HepG2 (cell line): ENCODE measurements around the gene ZNF607. TPM values are rescaled to one million over a fixed set of nuclear protein-coding genes. Genes with fewer than 3 reads are reported as not detected.

Experiments
- CCAR2 ChIP-seq: fragments of 200-400 bp; formaldehyde crosslinking; optimal IDR thresholded peaks from 2 replicates; pipeline ENCODE3; 2018; ENCODE audit warnings: low read depth, mild to moderate bottlenecking, low read length, moderate library complexity
- CCDC6 ChIP-seq: sonication (generic); formaldehyde crosslinking; IDR thresholded peaks from 2 replicates; pipeline ENCODE4 v1.8.1; 2022; ENCODE audit warnings: mild to moderate bottlenecking, missing genetic modification reagents, moderate library complexity
- CEBPG ChIP-seq: IDR thresholded peaks from 2 replicates; pipeline ENCODE4 v1.6.1; 2016
- FLYWCH1 ChIP-seq: sonication (generic); formaldehyde crosslinking; IDR thresholded peaks from 2 replicates; pipeline ENCODE4 v1.8.1; 2023; ENCODE audit warnings: mild to moderate bottlenecking, missing genetic modification reagents
- HNRNPLL ChIP-seq: fragments of 200-400 bp; formaldehyde crosslinking; IDR thresholded peaks from 2 replicates; pipeline ENCODE4 v1.6.1; 2017; ENCODE audit warnings: mild to moderate bottlenecking, low read depth, low read length; ENCODE audit not compliant: poor library complexity, severe bottlenecking
- JUNB ChIP-seq: sonication (generic); formaldehyde crosslinking; IDR thresholded peaks from 2 replicates; pipeline ENCODE4 v1.8.0; 2022; ENCODE audit warnings: missing genetic modification reagents, mild to moderate bottlenecking, borderline replicate concordance
- KAT2B ChIP-seq: fragments of 150-350 bp; IDR thresholded peaks from 2 replicates; pipeline ENCODE4 v1.6.1; 2014; ENCODE audit warnings: low read depth, low read length, borderline replicate concordance
- KDM2A ChIP-seq: sonication (generic); formaldehyde crosslinking; IDR thresholded peaks from 2 replicates; pipeline ENCODE4 v1.4.0; 2020; ENCODE audit warnings: low read depth, missing genetic modification reagents, borderline replicate concordance
- PATZ1 ChIP-seq: sonication (generic); formaldehyde crosslinking; IDR thresholded peaks from 2 replicates; pipeline ENCODE4 v1.4.0; 2020; ENCODE audit warnings: missing genetic modification reagents
- REPIN1 ChIP-seq: sonication (generic); formaldehyde crosslinking; IDR thresholded peaks from 2 replicates; pipeline ENCODE4 v1.8.0; 2022; ENCODE audit warnings: missing genetic modification reagents, low read depth, mild to moderate bottlenecking, borderline replicate concordance
- SMARCC2 ChIP-seq: fragments of 450-650 bp; IDR thresholded peaks from 2 replicates; pipeline ENCODE4 v1.6.1; 2017; ENCODE audit warnings: antibody characterized with exemption, mild to moderate bottlenecking
- TBX3 ChIP-seq: fragments of 450-650 bp; IDR thresholded peaks from 2 replicates; pipeline ENCODE4 v1.6.1; 2017; ENCODE audit warnings: antibody characterized with exemption, mild to moderate bottlenecking, inconsistent platforms, borderline replicate concordance
- TEAD2 ChIP-seq: sonication (generic); formaldehyde crosslinking; IDR thresholded peaks from 2 replicates; pipeline ENCODE4 v1.9.0; 2021; ENCODE audit warnings: missing genetic modification reagents
- YY1 ChIP-seq: IDR thresholded peaks from 2 replicates; pipeline ENCODE4 v1.6.1; 2011; ENCODE audit warnings: low read length, low read depth, moderate library complexity, mild to moderate bottlenecking; ENCODE audit not compliant: insufficient read depth, insufficient replicate concordance
- ZBTB25 ChIP-seq: IDR thresholded peaks from 2 replicates; pipeline ENCODE4 v1.6.1; 2018; ENCODE audit warnings: missing genetic modification reagents
- ZBTB34 ChIP-seq: sonication (generic); formaldehyde crosslinking; IDR thresholded peaks from 2 replicates; pipeline ENCODE4 v1.8.0; 2022; ENCODE audit warnings: mild to moderate bottlenecking, missing genetic modification reagents
- ZBTB37 ChIP-seq: sonication (generic); formaldehyde crosslinking; IDR thresholded peaks from 2 replicates; pipeline ENCODE4 v1.4.0; 2020; ENCODE audit warnings: mild to moderate bottlenecking, missing genetic modification reagents
- ZBTB42 ChIP-seq: sonication (generic); formaldehyde crosslinking; IDR thresholded peaks from 2 replicates; pipeline ENCODE4 v1.5.0; 2020; ENCODE audit warnings: mild to moderate bottlenecking, missing genetic modification reagents
- ZNF674 ChIP-seq: sonication (generic); formaldehyde crosslinking; IDR thresholded peaks from 2 replicates; pipeline ENCODE4 v1.5.0; 2020; ENCODE audit warnings: low read depth, mild to moderate bottlenecking, missing genetic modification reagents
- ZNF691 ChIP-seq: sonication (generic); formaldehyde crosslinking; IDR thresholded peaks from 2 replicates; pipeline ENCODE4 v1.4.0; 2020; ENCODE audit warnings: missing genetic modification reagents, low read depth, mild to moderate bottlenecking, borderline replicate concordance
- ZNF773 ChIP-seq: sonication (generic); formaldehyde crosslinking; IDR thresholded peaks from 2 replicates; pipeline ENCODE4 v1.4.0; 2020; ENCODE audit warnings: missing genetic modification reagents, borderline replicate concordance
- polyA plus RNA-seq, 8 experiments: library from polyadenylated mRNA; depleted of rRNA in 3 of 8; stranded (reverse) in 7 of 8; unstranded in 1 of 8; fragments of >200 nt; fragmentation: Illumina TruSeq in 4 of 8; extraction: Trizol in 4 of 8; gene quantifications; 2 replicates each; pipeline versions ENCODE4 v1.2.1 to v1.2.3, GENCODE V29; 2011 to 2016; ENCODE audit warnings: low read depth in 4 of 8, missing spikeins in 1 of 8, mixed read lengths in 1 of 8; ENCODE audit not compliant: insufficient read depth in 1 of 8
- total RNA-seq, 5 experiments: library from RNA; depleted of rRNA; stranded (reverse); fragments of >200 nt; fragmentation: Illumina TruSeq; extraction: Trizol; gene quantifications; 2 replicates each; pipeline ENCODE4 v1.2.3, GENCODE V29; 2016; ENCODE audit warnings: low read depth in 1 of 5

Gene ZNF607
- total and polyA plus RNA-seq, 2 of the 13 experiments (the other 11 are each of a cell fraction or from before 2014, with no cell fraction given), result 3.8 to 8.3 TPM

GRCh38 chr19:37719111-37719926 is at the start of gene ZNF607 (continued):
- TF ChIP-seq ZBTB25 (no peak), FLYWCH1 (no peak), KDM2A (CRISPR knock-in tag) (no peak; the same call in 1 of the 2 replicates), CCAR2 (no peak), ZBTB42 (CRISPR knock-in tag) (no peak), PATZ1 (CRISPR knock-in tag) (peak; percentile 35; the same call in 1 of the 2 replicates), REPIN1 (no peak), CCDC6 (CRISPR knock-in tag) (0 out of 2 replicates have a peak, but pooled peaks have one; percentile 13), ZNF773 (no peak), TBX3 (no peak), KAT2B (no peak), ZBTB37 (CRISPR knock-in tag) (no peak), ZNF674 (no peak), JUNB (CRISPR knock-in tag) (no peak), CEBPG (CRISPR knock-in tag) (no peak), ZBTB34 (CRISPR knock-in tag) (no peak), SMARCC2 (no peak), TEAD2 (no peak), YY1 (peak; percentile 60), ZNF691 (CRISPR knock-in tag) (no peak), HNRNPLL (peak; percentile 90)
